IPS-18c (cell line): ENCODE data around the gene TASL.

ENCODE experiments used
- H3K4me3 ChIP-seq: 2 replicates; pipeline ENCODE4 v1.7.0; 2013; ENCODE audit warnings: low read depth, mild to moderate bottlenecking, low read length, moderate library complexity; ENCODE audit not compliant: insufficient read depth
- H3K9me3 ChIP-seq: one replicate; pipeline ENCODE4 v1.6.1; 2013; ENCODE audit warnings: mild to moderate bottlenecking, low read length, moderate library complexity; ENCODE audit not compliant: control insufficient read depth, insufficient read depth

The TASL gene

DNA sequence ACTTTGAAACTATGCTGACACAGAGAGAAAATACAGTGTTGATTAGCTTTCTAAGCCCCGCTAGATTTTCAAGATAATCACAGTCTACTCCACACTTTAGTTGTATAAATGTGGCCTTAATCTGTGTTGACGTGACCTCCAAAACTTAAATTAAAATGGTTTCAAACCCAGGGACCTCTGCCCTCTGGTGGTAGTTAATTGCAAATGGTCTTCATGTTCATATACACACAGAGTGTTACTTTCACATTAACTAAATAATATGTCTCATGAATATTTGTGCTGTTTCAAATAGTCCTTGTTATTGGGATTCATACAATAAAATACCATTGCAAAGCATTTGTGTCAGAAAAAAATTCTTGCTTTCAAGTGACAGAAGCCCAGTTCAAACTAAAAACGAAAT, 64.3 kb downstream of the TASL start:
- no peaks in the 10 kb centered on the region for H3K9me3 ChIP-seq
- no peak overlapping the region for H3K4me3 ChIP-seq
